ENCODE results near the gene CFL1.

DNA sequence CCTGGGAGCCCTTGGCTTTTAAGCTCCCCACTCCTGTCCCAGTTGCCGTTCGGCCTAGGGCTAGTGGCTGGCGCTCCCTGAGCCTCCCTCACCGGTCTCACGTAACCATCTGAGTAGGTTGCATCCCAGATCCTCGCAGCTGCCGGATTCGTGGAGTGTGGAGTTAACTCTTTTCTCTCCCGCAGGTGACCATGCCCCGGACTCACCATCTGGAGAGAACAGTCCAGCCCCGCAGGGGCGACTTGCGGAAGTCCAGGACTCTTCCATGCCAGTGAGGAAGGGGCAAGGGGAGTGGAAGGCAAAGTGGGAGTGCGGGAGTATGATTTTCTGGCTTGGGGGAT lies 3.2 kb upstream of the CFL1 start:
- TF ChIP-seq RFX5 (IDR thresholded peaks at IDR 0.05; ENCODE audit: borderline replicate concordance, low read depth, low read length) = no peak
- TF ChIP-seq CTCF (IDR thresholded peaks at IDR 0.05; ENCODE audit: control extremely low read depth in 1 of 3, insufficient read depth in 1 of 3, low read depth in 1 of 3, low read length in 3 of 3) = no peak; a peak in 1 of 4 replicates
- TF ChIP-seq CHD2 (IDR thresholded peaks at IDR 0.05; ENCODE audit: low read length) = no peak
- no peak for TF ChIP-seq JUN (IDR thresholded peaks at IDR 0.05; ENCODE audit: low read depth, low read length)
- no peak for TF ChIP-seq JUND (IDR thresholded peaks at IDR 0.05; ENCODE audit: low read length)
- TF ChIP-seq EP300 (IDR thresholded peaks at IDR 0.05; ENCODE audit: borderline replicate concordance in 1 of 2, low read depth in 2 of 2, low read length in 2 of 2) = no peak
- TF ChIP-seq, protein P1, sequence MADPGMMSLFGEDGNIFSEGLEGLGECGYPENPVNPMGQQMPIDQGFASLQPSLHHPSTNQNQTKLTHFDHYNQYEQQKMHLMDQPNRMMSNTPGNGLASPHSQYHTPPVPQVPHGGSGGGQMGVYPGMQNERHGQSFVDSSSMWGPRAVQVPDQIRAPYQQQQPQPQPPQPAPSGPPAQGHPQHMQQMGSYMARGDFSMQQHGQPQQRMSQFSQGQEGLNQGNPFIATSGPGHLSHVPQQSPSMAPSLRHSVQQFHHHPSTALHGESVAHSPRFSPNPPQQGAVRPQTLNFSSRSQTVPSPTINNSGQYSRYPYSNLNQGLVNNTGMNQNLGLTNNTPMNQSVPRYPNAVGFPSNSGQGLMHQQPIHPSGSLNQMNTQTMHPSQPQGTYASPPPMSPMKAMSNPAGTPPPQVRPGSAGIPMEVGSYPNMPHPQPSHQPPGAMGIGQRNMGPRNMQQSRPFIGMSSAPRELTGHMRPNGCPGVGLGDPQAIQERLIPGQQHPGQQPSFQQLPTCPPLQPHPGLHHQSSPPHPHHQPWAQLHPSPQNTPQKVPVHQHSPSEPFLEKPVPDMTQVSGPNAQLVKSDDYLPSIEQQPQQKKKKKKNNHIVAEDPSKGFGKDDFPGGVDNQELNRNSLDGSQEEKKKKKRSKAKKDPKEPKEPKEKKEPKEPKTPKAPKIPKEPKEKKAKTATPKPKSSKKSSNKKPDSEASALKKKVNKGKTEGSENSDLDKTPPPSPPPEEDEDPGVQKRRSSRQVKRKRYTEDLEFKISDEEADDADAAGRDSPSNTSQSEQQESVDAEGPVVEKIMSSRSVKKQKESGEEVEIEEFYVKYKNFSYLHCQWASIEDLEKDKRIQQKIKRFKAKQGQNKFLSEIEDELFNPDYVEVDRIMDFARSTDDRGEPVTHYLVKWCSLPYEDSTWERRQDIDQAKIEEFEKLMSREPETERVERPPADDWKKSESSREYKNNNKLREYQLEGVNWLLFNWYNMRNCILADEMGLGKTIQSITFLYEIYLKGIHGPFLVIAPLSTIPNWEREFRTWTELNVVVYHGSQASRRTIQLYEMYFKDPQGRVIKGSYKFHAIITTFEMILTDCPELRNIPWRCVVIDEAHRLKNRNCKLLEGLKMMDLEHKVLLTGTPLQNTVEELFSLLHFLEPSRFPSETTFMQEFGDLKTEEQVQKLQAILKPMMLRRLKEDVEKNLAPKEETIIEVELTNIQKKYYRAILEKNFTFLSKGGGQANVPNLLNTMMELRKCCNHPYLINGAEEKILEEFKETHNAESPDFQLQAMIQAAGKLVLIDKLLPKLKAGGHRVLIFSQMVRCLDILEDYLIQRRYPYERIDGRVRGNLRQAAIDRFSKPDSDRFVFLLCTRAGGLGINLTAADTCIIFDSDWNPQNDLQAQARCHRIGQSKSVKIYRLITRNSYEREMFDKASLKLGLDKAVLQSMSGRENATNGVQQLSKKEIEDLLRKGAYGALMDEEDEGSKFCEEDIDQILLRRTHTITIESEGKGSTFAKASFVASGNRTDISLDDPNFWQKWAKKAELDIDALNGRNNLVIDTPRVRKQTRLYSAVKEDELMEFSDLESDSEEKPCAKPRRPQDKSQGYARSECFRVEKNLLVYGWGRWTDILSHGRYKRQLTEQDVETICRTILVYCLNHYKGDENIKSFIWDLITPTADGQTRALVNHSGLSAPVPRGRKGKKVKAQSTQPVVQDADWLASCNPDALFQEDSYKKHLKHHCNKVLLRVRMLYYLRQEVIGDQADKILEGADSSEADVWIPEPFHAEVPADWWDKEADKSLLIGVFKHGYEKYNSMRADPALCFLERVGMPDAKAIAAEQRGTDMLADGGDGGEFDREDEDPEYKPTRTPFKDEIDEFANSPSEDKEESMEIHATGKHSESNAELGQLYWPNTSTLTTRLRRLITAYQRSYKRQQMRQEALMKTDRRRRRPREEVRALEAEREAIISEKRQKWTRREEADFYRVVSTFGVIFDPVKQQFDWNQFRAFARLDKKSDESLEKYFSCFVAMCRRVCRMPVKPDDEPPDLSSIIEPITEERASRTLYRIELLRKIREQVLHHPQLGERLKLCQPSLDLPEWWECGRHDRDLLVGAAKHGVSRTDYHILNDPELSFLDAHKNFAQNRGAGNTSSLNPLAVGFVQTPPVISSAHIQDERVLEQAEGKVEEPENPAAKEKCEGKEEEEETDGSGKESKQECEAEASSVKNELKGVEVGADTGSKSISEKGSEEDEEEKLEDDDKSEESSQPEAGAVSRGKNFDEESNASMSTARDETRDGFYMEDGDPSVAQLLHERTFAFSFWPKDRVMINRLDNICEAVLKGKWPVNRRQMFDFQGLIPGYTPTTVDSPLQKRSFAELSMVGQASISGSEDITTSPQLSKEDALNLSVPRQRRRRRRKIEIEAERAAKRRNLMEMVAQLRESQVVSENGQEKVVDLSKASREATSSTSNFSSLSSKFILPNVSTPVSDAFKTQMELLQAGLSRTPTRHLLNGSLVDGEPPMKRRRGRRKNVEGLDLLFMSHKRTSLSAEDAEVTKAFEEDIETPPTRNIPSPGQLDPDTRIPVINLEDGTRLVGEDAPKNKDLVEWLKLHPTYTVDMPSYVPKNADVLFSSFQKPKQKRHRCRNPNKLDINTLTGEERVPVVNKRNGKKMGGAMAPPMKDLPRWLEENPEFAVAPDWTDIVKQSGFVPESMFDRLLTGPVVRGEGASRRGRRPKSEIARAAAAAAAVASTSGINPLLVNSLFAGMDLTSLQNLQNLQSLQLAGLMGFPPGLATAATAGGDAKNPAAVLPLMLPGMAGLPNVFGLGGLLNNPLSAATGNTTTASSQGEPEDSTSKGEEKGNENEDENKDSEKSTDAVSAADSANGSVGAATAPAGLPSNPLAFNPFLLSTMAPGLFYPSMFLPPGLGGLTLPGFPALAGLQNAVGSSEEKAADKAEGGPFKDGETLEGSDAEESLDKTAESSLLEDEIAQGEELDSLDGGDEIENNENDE (IDR thresholded peaks at IDR 0.05; ENCODE audit: insufficient replicate concordance, low read length) = no peak
- TF ChIP-seq SUZ12 (IDR thresholded peaks at IDR 0.05; ENCODE audit: low read length) = no peak
- TF ChIP-seq CEBPB (IDR thresholded peaks at IDR 0.05; ENCODE audit: low read depth, low read length) = no peak
- TF ChIP-seq MAX (IDR thresholded peaks at IDR 0.05) = no peak
- TF ChIP-seq ATF3 (IDR thresholded peaks at IDR 0.05; ENCODE audit: insufficient read depth, low read depth, low read length) = no peak
- no peak for TF ChIP-seq POLR2AphosphoS5 (IDR thresholded peaks at IDR 0.05; ENCODE audit: low read depth, low read length)

Data from H1 (cell line).